ENCODE results near the gene HYAL3.
A peak's percentile ranks its signal among the peaks of the same experiment; 100 is the strongest.
"Not testable (repeated sequence)": the region's sequence is repeated elsewhere in the genome, so short reads cannot be mapped to it uniquely, and the experiment has no call there.

Gene HYAL3

GRCh38 chr3:50288387-50289007, 10.7 kb downstream of the HYAL3 start:
- no peak for DNase-seq

GRCh38 chr3:50287262-50287661, 11.9 kb downstream of the HYAL3 start:
- DNase-seq, result no peak

GRCh38 chr3:50286322-50287227, 12.6 kb downstream of the HYAL3 start:
- DNase-seq, result no peak

- not testable (repeated sequence) for DNase-seq
Observed at GRCh38 chr3:50284121-50284520, 15.1 kb downstream of the HYAL3 start.

GRCh38 chr3:50279255-50280016, 19.8 kb downstream of the HYAL3 start:
- no peak for DNase-seq

GRCh38 chr3:50278880-50279224, 20.4 kb downstream of the HYAL3 start, which contains the start of gene LSMEM2:
Gene LSMEM2 (plus strand): TSS chr3:50279087. CDS start chr3:50279114, 27 bp downstream.
- no peak for DNase-seq

- DNase-seq, result no peak
Observed at GRCh38 chr3:50278123-50278879, 20.9 kb downstream of the HYAL3 start.

GRCh38 chr3:50276762-50277101, 22.5 kb downstream of the HYAL3 start:
- DNase-seq, result no peak

GRCh38 chr3:50275996-50276761, 23.0 kb downstream of the HYAL3 start:
- no peak for DNase-seq

- no peak for DNase-seq
Observed at GRCh38 chr3:50275141-50275995, 23.8 kb downstream of the HYAL3 start.

GRCh38 chr3:50274371-50275104, 24.7 kb downstream of the HYAL3 start:
- DNase-seq, result peak; percentile 15 to 73

- DNase-seq, result no peak
Observed at GRCh38 chr3:50273689-50274065, 25.5 kb downstream of the HYAL3 start.

- peak; percentile 85 to 89 for DNase-seq
Observed at GRCh38 chr3:50272911-50273688, 26.1 kb downstream of the HYAL3 start.

GRCh38 chr3:50272538-50272910, 26.7 kb downstream of the HYAL3 start:
- DNase-seq, result not testable (repeated sequence)

- DNase-seq, result no peak
Observed at GRCh38 chr3:50271314-50271936, 27.8 kb downstream of the HYAL3 start.

- no peak for DNase-seq
Observed at GRCh38 chr3:50270422-50271224, 28.6 kb downstream of the HYAL3 start.

- no peak for DNase-seq
Observed at GRCh38 chr3:50269977-50270413, 29.2 kb downstream of the HYAL3 start.

- no peak for DNase-seq
Observed at GRCh38 chr3:50269460-50269859, 29.7 kb downstream of the HYAL3 start.

Measured in inflammatory macrophage (primary cell).